HL-60/S4 (cell line): ENCODE data around the gene CD109.
"Not testable (repeated sequence)": the region's sequence is repeated elsewhere in the genome, so short reads cannot be mapped to it uniquely, and the experiment has no call there.

Experiments
- in situ Hi-C: fragments of 300-500 bp; cut with MboI; formaldehyde crosslinking; loops from 2 replicates; pipeline ENCODE4 v1.14.3; 2022; ENCODE audit warnings: low sequenced_read_pairs

Gene CD109

GRCh38 chr6:73695619-73696421 lies at the start of gene CD109:
TSS of gene CD109 (plus strand) at chr6:73696203. CDS start at chr6:73696216, 13 bp downstream.
- in situ Hi-C loops = no loop called here

GRCh38 chr6:73648166-73648565 lies 47.8 kb upstream of the CD109 start:
- in situ Hi-C loops = no loop called here

GRCh38 chr6:73649783-73650182 lies 46.2 kb upstream of the CD109 start:
- in situ Hi-C loops = no loop called here

GRCh38 chr6:73652637-73653570 lies 43.1 kb upstream of the CD109 start:
- in situ Hi-C loops = no loop called here

GRCh38 chr6:73653571-73654424 lies 42.2 kb upstream of the CD109 start, which contains the start of gene SLC17A5:
TSS of gene SLC17A5 (minus strand) at chr6:73653992. CDS start at chr6:73653886, 106 bp downstream.
- in situ Hi-C loops = no loop called here

GRCh38 chr6:73655341-73655917 lies 40.6 kb upstream of the CD109 start:
- in situ Hi-C loops = no loop called here

GRCh38 chr6:73656531-73657145 lies 39.4 kb upstream of the CD109 start:
- in situ Hi-C loops = no loop called here

GRCh38 chr6:73657201-73657600 lies 38.8 kb upstream of the CD109 start:
- in situ Hi-C loops = no loop called here

GRCh38 chr6:73664701-73665100 lies 31.3 kb upstream of the CD109 start:
- in situ Hi-C loops = no loop called here

GRCh38 chr6:73665686-73666319 lies 30.2 kb upstream of the CD109 start:
- in situ Hi-C loops = no loop called here

- in situ Hi-C loops = no loop called here
Observed at GRCh38 chr6:73666393-73666792, 29.6 kb upstream of the CD109 start.

- in situ Hi-C loops = no loop called here
Observed at GRCh38 chr6:73667798-73668197, 28.2 kb upstream of the CD109 start.

- in situ Hi-C loops = no loop called here
Observed at GRCh38 chr6:73669005-73669404, 27.0 kb upstream of the CD109 start.

GRCh38 chr6:73671911-73672685 lies 23.9 kb upstream of the CD109 start:
- in situ Hi-C loops = no loop called here

- in situ Hi-C loops = no loop called here
Observed at GRCh38 chr6:73675466-73676098, 20.4 kb upstream of the CD109 start.

GRCh38 chr6:73679009-73679408 lies 17.0 kb upstream of the CD109 start:
- in situ Hi-C loops = no loop called here

GRCh38 chr6:73679846-73680245 lies 16.2 kb upstream of the CD109 start:
- in situ Hi-C loops = not testable (repeated sequence)

- in situ Hi-C loops = no loop called here
Observed at GRCh38 chr6:73680289-73680918, 15.6 kb upstream of the CD109 start.
